ENCODE data around the gene OBI1.
A peak's percentile ranks its signal among the peaks of the same experiment; 100 is the strongest.

OBI1 gene, protein sequence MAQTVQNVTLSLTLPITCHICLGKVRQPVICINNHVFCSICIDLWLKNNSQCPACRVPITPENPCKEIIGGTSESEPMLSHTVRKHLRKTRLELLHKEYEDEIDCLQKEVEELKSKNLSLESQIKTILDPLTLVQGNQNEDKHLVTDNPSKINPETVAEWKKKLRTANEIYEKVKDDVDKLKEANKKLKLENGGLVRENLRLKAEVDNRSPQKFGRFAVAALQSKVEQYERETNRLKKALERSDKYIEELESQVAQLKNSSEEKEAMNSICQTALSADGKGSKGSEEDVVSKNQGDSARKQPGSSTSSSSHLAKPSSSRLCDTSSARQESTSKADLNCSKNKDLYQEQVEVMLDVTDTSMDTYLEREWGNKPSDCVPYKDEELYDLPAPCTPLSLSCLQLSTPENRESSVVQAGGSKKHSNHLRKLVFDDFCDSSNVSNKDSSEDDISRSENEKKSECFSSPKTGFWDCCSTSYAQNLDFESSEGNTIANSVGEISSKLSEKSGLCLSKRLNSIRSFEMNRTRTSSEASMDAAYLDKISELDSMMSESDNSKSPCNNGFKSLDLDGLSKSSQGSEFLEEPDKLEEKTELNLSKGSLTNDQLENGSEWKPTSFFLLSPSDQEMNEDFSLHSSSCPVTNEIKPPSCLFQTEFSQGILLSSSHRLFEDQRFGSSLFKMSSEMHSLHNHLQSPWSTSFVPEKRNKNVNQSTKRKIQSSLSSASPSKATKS
- total RNA-seq = 7.0 to 50.6 reads per million in 2 donors

DNA sequence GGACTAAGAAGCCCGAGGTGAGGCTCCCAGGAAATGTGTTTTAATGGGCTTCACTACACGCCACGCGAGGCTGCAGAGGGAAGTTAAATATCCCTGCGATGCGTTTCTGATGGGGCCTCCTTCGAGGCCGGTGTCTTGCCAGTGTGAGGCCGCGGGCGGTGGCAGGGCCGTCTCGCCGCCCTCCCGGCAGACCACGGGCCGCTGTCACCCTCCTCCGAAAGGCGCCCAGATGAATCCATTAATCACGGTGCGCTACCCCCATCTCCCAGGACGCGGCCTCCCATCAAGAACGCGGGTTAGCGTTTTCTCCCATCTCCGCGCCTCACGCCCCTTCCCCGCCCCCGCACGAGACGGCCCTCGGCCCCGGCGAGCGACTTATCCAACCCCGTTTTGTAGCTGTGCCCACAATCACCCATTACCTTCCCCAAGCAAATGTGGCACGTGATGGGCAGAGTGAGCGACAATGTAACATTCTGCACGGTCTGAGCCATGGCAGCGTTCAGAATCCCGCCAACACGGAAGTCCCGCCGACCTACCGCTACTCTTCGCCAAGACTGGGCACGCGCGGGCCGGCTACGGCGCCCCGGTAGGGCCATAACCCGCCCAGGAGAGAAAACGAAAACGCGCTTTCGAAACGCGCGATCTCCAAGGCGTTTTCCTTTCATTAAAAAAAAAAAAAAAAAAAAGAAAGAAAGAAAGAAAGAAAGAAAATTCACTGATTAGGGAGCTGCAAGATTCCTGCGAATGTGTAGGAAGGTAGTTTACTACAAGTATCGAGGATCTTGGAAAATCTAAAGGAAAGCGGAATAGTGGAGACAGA lies at the start of gene OBI1:
OBI1 (minus strand) TSS at position 526 of the 820 bp plus-strand sequence; CDS start at position 491, 35 bp downstream.
- peak; percentile 89 for DNase-seq

DNA sequence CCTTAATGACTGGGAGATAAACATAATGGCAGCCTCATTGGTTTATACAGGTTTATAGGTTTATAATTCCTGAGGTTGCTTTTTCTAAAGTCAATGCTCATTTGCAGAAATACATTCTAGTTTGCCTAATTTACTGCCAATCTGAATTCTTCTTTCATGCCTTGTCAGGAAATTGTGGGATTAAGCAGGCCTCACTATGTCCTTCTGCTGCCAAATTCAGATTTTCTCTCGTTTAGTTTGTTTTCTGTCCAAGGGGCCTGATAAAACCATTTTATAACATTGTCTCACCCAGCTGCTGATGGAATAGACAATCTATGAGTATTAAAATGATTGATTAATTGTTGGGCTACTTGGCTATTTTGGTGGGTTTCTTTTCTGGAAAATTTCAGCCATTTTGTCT lies 42.4 kb upstream of the OBI1 start:
- DNase-seq = no peak

DNA sequence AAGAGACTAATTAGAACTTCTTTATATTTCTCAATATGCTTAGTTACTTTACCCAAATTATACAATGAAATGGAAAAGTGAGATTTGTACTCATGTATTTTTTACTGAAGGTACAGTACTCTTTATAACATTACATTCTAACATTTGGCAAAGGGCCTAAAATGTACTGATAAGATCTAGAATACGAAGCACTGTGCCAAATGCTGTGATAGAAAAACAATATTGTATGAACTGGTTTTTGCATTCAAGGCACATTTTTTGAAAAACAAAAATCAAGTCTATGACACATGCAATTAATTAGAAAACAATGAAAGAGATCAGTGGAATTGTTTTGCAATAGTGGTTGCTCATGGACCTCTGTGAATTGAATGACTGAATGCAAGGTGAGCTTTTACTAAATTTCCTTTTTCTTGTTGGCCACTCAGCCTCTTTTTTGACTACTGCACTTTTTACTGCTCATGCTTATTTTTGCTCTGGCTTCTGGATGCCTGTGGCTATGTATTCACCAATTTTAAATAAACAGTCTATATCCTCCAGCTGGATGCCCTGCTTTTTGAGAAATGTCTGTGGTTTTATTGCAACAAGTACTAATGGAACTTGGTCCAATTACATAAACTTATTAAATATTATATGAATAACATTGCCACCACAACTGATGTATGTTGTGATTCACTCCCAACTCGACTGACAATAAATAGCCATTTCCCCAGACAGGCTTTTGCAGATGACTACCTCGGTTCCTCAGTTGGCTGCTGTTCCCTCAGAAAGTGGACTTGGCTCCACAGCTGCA lies 41.4 kb upstream of the OBI1 start:
- DNase-seq = no peak

DNA sequence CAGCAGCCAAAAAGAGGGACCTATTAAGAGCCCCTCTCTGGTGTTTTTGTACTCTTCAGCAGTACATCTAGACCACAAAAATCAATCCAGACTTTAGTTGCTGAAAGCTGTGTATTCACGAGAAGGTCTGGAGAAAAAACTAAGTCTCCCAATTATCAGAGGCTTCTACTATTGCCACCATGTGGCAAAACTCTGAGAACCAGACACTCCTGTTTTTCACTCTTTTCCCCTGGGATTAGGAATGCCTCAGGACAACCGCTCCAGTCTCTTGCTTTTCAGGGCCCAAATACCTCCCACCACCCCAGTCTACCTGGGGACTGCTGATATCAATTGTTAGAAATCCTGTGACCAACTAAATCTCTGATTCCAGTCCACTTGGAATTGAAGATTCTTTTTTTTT lies 30.1 kb upstream of the OBI1 start:
- no peak for DNase-seq

DNA sequence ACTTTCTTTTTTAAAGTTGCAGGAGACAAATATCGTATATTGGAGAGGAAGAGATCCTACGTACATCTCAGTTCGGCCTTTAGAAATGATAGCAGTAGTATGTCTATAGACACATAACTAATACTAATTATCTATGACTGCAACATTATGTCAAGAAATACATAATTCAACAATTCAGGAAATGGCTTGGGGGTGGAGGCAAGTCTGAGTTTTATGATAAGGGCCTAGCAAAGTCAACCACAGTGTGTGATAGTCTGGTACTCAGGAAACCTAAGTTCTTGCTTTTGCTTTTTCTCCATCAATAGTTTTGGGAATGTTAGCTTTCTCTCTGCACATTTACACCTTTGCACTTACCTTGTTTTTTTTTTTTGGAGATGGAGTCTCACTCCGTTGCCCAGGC lies 27.5 kb upstream of the OBI1 start:
- DNase-seq = no peak

DNA sequence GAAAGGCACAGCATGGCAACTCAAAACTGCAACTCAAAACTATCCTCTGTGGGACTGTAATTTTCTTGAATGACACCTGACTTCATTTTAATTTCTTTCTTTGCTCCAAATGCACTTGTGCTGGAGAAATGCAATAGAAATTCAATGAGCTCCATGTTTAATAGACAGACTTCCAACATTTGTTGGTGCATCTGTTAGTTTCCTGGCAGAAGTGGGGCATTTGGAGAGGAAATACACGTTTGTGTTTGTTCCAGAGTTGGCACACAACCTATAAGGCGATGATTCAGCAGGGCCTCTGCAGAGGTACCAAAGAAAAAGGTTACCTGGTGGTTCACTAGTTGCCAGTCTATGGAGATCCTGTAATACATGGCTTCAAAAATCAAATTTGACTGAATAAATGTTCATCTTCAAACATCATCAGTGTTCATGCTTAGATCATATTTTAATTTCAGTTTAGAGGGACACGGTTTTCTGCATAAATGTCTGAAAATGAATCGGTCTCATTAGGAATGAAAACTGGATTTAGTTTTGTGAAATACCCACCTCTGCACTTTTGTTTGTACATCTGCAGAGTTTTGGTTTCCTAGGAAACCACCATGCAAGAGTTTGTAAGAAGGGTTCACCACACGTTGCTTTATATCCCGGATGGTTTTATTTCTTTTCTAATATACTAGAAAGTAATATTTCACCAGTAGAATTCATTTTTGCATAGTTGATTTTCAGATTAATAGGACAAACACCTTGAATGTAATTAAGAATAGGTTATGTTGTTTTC lies 21.8 kb upstream of the OBI1 start:
- no peak for DNase-seq

DNA sequence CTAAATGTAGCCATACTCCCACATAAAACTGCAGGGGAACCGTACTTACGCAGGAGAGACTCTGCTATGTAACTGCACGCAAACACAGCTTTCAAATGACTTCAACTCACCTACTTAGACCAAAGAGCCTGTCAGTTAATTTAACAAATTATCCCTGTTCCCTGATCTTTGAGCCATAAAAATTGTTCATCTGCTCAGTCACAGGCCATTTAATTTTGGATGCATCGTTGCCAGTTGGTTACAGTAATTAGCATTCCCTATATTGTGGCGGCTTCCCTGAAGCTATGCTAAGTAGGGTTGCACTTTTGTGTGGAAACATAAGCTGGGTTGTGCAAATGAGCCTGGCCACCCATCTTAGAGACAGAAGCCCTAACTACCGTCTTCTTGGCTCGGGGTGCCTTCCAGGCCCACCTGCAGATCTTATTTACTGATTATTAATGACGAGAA lies 21.2 kb upstream of the OBI1 start:
- DNase-seq = no peak

DNA sequence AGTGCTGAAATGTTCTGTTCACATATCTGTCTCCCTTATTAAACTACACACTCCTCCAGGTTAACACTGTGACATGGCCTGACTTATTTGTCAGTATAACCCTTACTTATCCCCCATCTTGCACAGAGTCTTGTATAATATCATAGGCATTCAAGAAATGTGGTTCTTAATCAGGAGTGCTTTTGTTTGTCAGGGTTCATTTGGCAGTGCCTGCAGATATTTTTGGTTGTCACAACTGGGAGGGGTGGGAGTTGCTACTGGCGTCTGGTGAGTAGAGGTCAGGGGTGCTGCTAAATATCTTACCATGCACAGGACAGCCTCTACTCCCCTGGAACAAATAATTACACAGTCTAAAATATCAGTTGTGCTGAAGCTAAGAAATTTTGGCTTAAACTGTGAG lies 20.4 kb upstream of the OBI1 start:
- DNase-seq = no peak

DNA sequence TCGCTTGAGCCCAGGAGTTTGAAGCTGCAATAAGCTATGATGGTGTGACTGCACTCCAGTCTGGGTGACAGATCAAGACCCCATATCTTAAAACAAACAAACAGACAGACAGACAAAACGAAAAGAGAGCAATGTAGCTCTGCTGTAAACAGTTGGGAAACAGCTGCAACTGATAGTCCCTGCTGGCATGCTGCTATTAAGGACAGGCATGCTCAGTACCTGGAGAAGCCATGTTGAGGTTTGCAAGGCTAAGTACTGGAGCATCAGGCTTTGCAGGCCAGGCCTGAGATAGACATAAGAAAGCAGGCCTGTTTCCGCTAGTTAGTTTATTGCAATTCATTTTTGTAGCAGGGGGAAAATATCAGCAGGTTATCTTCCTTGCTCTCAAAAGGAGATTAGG lies 16.2 kb upstream of the OBI1 start:
- no peak for DNase-seq

DNA sequence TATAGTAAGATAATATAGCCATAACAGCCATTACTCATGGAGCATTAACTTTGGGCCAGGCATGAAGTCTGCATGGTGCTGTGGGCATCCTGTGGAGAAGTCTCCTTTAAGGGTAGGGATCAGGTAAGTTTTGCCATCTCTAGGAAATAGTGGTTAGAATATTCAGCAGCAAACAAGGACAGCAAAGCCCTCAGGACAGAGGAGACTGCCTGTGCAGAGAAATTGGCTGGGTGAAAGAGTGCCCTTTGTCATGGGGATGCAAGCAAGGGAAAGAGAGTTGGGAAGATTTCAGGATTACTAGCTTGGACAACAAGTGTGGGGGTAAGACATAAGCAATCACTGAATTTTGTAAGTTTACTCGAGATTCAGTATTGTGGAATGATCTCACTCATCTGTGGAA lies 15.7 kb upstream of the OBI1 start:
- DNase-seq = no peak

DNA sequence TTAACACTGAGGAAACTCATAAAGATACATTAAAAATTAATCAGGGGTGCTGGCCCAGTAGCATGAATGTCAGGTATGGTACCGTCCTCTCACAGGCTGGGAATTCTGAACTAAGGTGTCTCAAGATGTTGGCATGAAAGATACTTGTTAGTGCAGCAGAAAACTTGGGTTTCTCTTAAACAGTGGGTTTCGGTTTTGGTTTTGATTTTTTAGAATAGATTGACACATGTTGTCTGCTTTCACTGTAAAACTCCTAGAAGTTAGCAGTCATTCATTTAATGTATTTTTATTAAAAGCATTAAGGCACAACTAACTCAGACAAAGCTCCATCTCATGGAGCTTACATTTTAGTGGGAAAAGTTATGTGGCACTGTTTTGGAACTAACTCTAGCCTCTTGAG lies 3.5 kb upstream of the OBI1 start:
- no peak for DNase-seq

DNA sequence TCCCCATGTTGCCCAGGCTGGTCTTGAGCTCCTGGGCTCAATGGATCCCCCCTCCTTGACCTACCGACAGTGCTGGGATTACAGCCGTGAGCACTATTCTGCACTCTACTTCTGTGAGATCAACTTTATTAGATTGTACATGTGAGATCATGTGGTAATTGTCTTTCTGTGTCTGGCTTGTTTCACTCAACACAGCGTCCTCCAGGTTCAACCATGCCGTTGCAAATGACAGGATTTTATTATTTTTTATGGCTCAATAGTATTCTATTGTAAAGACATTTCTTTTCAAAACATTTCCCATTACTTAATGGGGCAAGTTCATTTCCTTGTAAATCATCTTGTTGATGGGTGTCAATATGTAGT lies 1.5 kb upstream of the OBI1 start:
- DNase-seq = no peak

DNA sequence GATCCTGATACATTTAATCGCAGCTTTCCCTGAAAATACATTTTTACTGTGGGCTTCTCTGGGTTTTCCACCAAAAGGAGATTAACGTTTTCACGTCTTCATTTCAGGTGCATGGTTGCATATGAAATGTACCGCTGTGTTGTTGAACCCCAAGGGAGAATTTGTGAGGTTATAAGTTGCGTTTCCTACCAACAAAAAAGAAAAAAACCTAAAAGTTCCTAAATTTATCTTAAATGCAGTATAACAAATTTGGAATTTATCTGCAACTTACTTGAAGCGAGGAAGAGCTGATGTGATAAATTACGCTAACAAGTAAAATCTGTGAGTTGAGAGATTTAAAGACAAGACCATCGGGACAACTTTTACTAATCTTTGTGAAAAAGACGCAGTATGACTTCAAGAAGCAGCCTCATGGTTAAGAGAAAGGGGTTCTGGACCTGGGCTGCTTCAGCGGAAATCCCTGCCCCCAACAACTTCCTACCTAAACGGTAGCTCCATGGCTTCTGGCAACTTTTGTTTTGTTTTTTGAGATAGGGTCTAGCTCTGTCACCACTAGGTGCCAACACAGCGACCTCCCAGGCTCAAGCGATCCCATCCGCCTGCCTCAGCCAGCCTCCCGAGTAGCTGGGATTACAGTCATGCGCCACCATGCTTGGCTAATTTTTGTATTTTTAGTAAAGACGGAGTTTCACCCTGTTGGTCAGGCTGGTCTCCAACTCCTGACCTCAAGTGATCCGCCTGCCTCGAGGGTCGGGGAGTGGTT lies 958 bp upstream of the OBI1 start:
- no peak for DNase-seq

DNA sequence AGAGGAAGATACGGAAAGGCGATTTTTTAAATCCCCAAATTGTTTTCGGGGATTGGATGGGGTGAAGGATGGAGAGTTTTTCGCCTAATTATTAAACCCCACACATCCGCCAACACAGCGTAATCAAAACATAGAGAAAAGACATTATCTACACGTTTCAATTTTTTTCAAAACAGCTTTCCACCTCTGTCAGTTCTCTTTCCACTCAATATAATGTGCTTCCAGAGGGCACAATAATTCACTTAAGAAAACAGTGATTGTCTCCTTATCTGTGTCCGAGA lies 435 bp upstream of the OBI1 start:
- no peak for DNase-seq

DNA sequence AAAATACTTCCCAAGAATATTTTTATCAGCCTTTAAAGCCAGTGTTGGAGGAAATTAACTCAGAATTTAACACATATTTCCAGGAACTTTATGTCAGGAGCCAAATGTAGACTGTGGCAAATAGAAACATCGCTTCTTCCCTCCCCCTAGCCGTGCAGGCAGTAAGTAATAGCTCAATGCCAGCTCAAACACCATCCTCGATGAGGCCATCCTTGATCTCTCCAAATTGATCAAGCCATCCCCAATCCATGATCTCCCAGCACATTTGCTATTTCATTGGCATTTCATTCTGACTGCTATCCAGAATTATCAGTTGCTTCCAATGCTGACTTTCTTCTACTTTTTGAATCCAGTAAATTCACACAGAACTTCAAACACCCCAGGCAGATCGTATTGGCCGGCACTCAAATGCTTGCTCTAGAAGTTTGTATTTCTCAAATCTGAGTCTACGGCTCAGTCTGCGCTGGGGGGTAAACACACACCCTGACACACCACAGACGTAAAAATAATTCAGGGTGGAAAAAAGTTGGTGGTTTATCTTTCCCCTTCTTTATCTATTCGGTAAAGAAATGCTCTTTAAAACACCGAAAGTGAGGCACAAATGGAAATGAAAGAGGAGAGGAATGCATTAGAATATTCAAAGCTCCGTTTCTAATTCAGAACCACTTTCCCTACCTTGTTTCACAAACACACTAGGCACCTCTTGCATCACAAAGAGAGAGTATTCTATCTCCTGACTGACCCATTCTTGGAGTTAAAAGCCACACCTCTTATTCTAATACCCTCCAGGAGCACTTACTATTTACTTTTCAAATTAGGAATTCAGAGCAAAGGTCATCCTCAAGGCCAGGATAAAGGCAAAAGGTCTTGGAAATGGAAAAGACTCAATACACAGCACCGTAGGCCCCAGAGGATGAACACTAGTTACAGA lies 991 bp downstream of the OBI1 start:
- no peak for DNase-seq

DNA sequence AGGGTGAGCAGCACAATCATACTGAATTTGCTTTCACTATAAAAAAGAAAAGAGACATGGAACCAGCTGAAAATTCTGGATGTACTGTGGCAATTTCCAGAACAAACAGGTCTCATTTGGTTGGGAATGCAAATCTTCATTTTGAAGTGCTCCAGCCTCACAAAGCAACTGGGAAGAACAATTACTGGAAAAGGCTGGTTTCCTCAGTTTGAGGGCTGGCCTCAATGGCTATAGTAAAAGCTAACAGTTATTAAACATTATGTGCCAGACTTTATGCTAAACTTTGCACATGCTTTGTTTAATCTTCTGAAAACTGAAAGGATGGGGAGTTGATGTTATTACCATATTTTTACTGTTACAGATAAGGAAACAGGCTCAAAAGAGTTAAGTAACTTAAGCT lies 3.0 kb downstream of the OBI1 start:
- DNase-seq = no peak

DNA sequence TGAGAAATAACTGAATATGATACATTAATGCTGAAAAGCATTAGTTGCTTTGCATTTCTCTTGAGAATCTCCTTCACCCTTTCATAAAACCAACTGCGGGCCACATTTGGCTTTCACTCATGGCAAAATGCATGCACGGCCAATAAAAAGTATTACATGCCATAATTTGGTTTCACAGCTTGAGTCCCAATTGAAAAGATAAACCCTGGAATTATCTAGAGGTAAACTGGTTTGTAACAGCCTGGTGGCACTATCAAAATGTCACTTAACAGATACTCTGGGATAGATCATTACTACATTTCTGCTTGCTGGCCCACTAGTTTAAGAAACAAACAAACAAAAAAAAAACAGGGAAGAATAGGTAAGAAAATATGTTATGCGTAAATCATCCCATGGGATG lies 3.9 kb downstream of the OBI1 start:
- no peak for DNase-seq

DNA sequence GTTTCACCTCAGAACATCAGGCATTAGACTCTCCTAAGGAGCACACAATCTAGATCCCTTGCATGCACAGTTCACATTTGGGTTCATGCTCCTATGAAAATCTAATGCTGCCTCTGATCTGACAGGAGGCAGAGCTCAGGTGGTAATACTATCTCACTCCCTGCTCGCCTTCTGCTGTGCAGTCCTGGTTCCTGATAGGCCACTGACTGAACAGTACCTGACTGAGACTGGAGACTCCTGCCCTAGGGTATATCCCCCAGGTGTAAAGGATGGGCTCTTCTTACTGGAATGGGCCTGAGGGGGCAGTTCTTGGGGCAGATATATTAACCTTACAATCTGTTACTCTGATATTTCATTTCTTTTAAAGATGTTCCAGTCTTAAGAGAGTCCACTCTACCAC lies 6.3 kb downstream of the OBI1 start:
- DNase-seq = no peak

DNA sequence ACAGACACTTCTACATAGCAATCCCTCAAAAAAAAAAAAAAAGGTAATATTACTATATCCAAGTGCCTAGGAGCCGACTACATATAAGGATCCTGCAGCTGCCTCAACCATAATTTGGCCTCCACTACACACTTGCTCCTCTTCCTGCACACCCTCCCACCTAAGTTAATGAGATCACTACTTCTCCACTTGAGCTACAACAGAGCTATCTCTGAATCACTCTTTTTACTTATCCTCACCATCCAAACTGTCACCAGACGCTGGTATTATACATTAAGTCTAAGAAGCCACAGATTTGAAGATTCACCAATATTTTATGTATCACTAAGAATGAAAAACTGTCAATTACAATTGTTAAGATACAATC lies 8.3 kb downstream of the OBI1 start:
- DNase-seq = no peak

DNA sequence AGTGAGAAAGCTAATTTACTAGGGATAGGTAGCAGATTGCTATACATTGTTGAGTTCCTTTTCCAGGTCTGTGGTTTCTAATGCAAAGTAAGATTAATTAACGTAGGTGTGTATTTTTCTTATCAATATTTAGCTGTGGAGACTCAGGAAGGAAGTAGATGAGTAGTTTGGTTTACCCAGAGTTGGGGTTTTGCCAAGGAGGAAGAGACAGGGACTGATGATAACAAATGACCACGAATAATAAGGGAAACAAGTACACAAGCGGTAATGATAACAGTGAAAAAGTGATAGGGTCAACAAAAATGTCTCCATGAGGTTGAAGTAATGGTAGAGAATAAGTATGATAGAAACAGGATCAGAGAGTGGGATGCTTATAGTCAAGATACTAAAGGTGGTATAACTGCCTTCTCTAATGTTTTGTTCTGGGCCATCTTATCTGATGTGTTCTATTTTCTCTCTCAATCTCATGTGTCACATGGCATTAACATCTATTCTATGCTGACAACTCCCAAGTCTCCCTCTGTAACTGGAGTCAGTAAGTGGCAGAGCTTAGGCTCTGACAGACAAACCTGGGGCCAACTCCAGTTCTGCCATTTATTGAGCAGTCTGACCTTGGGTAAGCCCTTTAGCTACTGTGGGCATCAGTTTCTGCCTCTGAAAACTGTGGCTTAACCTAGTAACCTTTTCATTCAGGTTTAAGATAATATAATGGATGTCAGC lies 8.8 kb downstream of the OBI1 start:
- DNase-seq = no peak

All from T-helper 9 cell (primary cell).